ENCODE data around the gene IFFO2. TPM values are rescaled to one million over a fixed set of nuclear protein-coding genes. Genes with fewer than 3 reads are reported as not detected.

The IFFO2 gene
- total and polyA plus RNA-seq, 10 of the 15 experiments (the other 5 are each of a cell fraction or from before 2014, with no cell fraction given), result 1.2 to 18.4 (median 6.7) TPM

- TF ChIP-seq ATF7 (IDR thresholded peaks at IDR 0.05; ENCODE audit: low read depth), result peak; percentile 72
- 0 out of 2 replicates have a peak, but pooled peaks have one; percentile 3 for TF ChIP-seq BCL11A (IDR thresholded peaks at IDR 0.05; ENCODE audit: low read depth, low read length)
- 0 out of 2 replicates have a peak, but pooled peaks have one; percentile 44 for TF ChIP-seq EED (IDR thresholded peaks at IDR 0.05; ENCODE audit: low read depth)
- no peak; a peak in 1 of 4 replicates for TF ChIP-seq BHLHE40 (IDR thresholded peaks at IDR 0.05; ENCODE audit: borderline replicate concordance in 1 of 2, low read depth in 2 of 2, low read length in 1 of 2)
- 0 out of 2 replicates have a peak, but pooled peaks have one; percentile 13 for TF ChIP-seq NFIC (IDR thresholded peaks at IDR 0.05; ENCODE audit: low read depth, low read length)
- TF ChIP-seq CBX5 (IDR thresholded peaks at IDR 0.05; ENCODE audit: low read depth), result no peak
- TF ChIP-seq EP300 (IDR thresholded peaks at IDR 0.05; ENCODE audit: borderline replicate concordance in 1 of 2, control insufficient read depth in 1 of 2, low read depth in 2 of 2, low read length in 2 of 2), result 0 out of 4 replicates have a peak, but pooled peaks of 1 of the 2 experiments have one; percentile 37
- TF ChIP-seq BCL3 (IDR thresholded peaks at IDR 0.05; ENCODE audit: borderline replicate concordance, insufficient read depth, low read depth, low read length, poor library complexity, severe bottlenecking), result no peak
- TF ChIP-seq FOXM1 (IDR thresholded peaks at IDR 0.05; ENCODE audit: low read depth, low read length), result no peak
- no peak for TF ChIP-seq EGR1 (IDR thresholded peaks at IDR 0.05; ENCODE audit: borderline replicate concordance in 1 of 2, low read depth in 2 of 2, low read length in 2 of 2)
- TF ChIP-seq SPI1 (IDR thresholded peaks at IDR 0.05; ENCODE audit: borderline replicate concordance, insufficient read depth, low read depth, low read length), result peak; percentile 80
- TF ChIP-seq IKZF1 (conservative IDR thresholded peaks at IDR 0.05), result peak; percentile 32
- peak; percentile 58; the same call in 1 of the 2 replicates for TF ChIP-seq RB1 (IDR thresholded peaks at IDR 0.05; ENCODE audit: borderline replicate concordance)
- TF ChIP-seq ZBED1 (IDR thresholded peaks at IDR 0.05; ENCODE audit: borderline replicate concordance), result no peak
- TF ChIP-seq SREBF1 (IDR thresholded peaks at IDR 0.05; ENCODE audit: low read length), result no peak
- peak; percentile 74 for TF ChIP-seq POLR2AphosphoS5 (IDR thresholded peaks at IDR 0.05; ENCODE audit: low read length)
- TF ChIP-seq IRF3 (IDR thresholded peaks at IDR 0.05), result no peak
- TF ChIP-seq E4F1 (IDR thresholded peaks at IDR 0.05; ENCODE audit: borderline replicate concordance, partially characterized antibody), result no peak
- peak; percentile 60; the same call in 1 of the 2 replicates for TF ChIP-seq HDGF (IDR thresholded peaks at IDR 0.05)
- TF ChIP-seq FOS (IDR thresholded peaks at IDR 0.05; ENCODE audit: borderline replicate concordance, extremely low read depth, insufficient read length), result no peak
- no peak for TF ChIP-seq STAT1 (conservative IDR thresholded peaks at IDR 0.05)
- 0 out of 2 replicates have a peak, but pooled peaks have one; percentile 21 for TF ChIP-seq SMARCA5 (IDR thresholded peaks at IDR 0.05)
- TF ChIP-seq ATF2 (IDR thresholded peaks at IDR 0.05; ENCODE audit: low read length), result no peak
- peak; percentile 34; the same call in 1 of the 2 replicates for TF ChIP-seq NR2C1 (IDR thresholded peaks at IDR 0.05)
Observed at GRCh38 chr1:18926315-18927081, 30.0 kb downstream of the IFFO2 start (continued).

Measured in GM12878 (cell line).